ENCODE results near the gene SYNPO2. TPM values are rescaled to one million over a fixed set of nuclear protein-coding genes. Genes with fewer than 3 reads are reported as not detected.

SYNPO2 gene
- total RNA-seq, 2 experiments from 2014 or later = 0.96 to 1.2 TPM

GRCh38 chr4:118894034-118894433 is 5.4 kb downstream of the SYNPO2 start:
- no peak for DNase-seq
- H3K27ac Mint-ChIP-seq = no peak overlapping the region
- H3K4me3 Mint-ChIP-seq = no peak overlapping the region
- H3K27me3 Mint-ChIP-seq = peaks cover 38% of the 10 kb centered on the region
- H3K9me3 Mint-ChIP-seq = no peaks in the 10 kb centered on the region
- H3K36me3 Mint-ChIP-seq = no peaks in the 10 kb centered on the region
- no peak for ATAC-seq (ENCODE audit: low read depth)
- POLR2A ChIA-PET = no interaction called here
- peaks cover 4% of the 10 kb centered on the region for H3K4me1 Mint-ChIP-seq

DNA sequence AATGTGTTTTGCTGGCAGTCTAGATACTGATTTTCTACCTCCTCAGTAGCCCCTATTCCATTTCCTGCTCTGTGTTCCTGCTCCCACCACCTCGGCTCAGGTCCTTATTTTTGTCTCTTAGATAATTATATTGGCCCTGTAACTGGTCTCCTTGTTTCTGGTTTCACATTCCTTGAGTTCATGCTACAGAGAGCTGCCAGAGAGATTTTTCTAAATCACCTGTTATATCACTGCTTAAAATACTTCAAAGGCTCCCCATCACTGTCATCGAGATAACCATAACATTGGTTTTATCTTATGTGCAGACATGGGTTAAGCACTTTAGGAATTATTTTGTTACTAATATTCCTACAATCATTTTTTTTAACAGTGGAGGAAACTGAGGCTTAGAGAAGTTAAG is 9.6 kb downstream of the SYNPO2 start:
- H3K4me3 Mint-ChIP-seq = no peak overlapping the region
- POLR2A ChIA-PET = no interaction called here
- ATAC-seq (ENCODE audit: low read depth) (no peak), DNase-seq (no peak)
- H3K27me3 Mint-ChIP-seq = peaks cover 22% of the 10 kb centered on the region
- H3K27ac Mint-ChIP-seq = no peak overlapping the region
- no peaks in the 10 kb centered on the region for H3K36me3 Mint-ChIP-seq
- H3K9me3 Mint-ChIP-seq = no peaks in the 10 kb centered on the region
- H3K4me1 Mint-ChIP-seq = no peaks in the 10 kb centered on the region

- ATAC-seq (ENCODE audit: low read depth) (no peak), DNase-seq (no peak)
- Mint-ChIP-seq H3K27me3 (peaks cover 22% of the 10 kb centered on the region), H3K4me3 (no peak overlapping the region), H3K36me3 (no peaks in the 10 kb centered on the region), H3K4me1 (no peaks in the 10 kb centered on the region), H3K27ac (no peak overlapping the region), H3K9me3 (no peaks in the 10 kb centered on the region)
- POLR2A ChIA-PET = no interaction called here
These were observed 10.1 kb downstream of the SYNPO2 start for GRCh38 chr4:118898684-118899138.

GRCh38 chr4:118904418-118904817 is 15.8 kb downstream of the SYNPO2 start:
- H3K4me3 Mint-ChIP-seq = no peak overlapping the region
- POLR2A ChIA-PET = no interaction called here

DNA sequence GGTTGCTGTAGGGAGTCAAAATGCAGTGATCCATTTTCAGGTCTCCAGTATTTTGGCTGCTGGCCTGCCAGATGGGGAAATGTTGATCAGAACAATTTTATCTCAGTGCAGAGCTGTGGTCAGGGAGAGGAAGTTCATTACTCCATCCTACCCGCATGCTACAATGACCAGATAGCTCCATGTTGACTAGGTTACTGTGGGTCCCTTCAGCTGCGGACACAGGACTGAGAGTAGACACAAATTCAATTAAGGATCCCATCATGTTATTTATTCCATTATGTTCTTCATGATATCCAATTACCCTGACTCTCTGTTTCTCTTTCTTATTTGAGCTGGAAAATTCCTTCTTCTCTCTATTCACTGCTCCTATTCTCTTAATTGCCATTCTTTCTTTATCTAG is 16.3 kb downstream of the SYNPO2 start:
- no peak overlapping the region for H3K27ac Mint-ChIP-seq
- ATAC-seq (ENCODE audit: low read depth) = no peak
- POLR2A ChIA-PET = no interaction called here
- no peaks in the 10 kb centered on the region for H3K9me3 Mint-ChIP-seq
- no peak overlapping the region for H3K4me3 Mint-ChIP-seq
- peaks cover 17% of the 10 kb centered on the region for H3K27me3 Mint-ChIP-seq
- H3K4me1 Mint-ChIP-seq = no peaks in the 10 kb centered on the region
- DNase-seq = no peak
- no peaks in the 10 kb centered on the region for H3K36me3 Mint-ChIP-seq

More at GRCh38 chr4:118904418-118904817, 15.8 kb downstream of the SYNPO2 start:
- Mint-ChIP-seq H3K27ac (no peak overlapping the region), H3K27me3 (peaks cover 17% of the 10 kb centered on the region), H3K4me1 (no peaks in the 10 kb centered on the region), H3K9me3 (no peaks in the 10 kb centered on the region), H3K36me3 (no peaks in the 10 kb centered on the region)
- ATAC-seq (ENCODE audit: low read depth) (no peak), DNase-seq (no peak)

GRCh38 chr4:118905566-118905965 is 16.9 kb downstream of the SYNPO2 start:
- POLR2A ChIA-PET = no interaction called here
- H3K4me1 Mint-ChIP-seq = no peaks in the 10 kb centered on the region

GRCh38 chr4:118909173-118909956 is 20.7 kb downstream of the SYNPO2 start:
- H3K9me3 Mint-ChIP-seq = no peaks in the 10 kb centered on the region
- H3K27me3 Mint-ChIP-seq = peaks cover 35% of the 10 kb centered on the region
- H3K4me1 Mint-ChIP-seq = no peaks in the 10 kb centered on the region

More at GRCh38 chr4:118905566-118905965, 16.9 kb downstream of the SYNPO2 start:
- peaks cover 18% of the 10 kb centered on the region for H3K27me3 Mint-ChIP-seq
- H3K4me3 Mint-ChIP-seq = no peak overlapping the region
- ATAC-seq (ENCODE audit: low read depth) (no peak), DNase-seq (no peak)
- H3K9me3 Mint-ChIP-seq = no peaks in the 10 kb centered on the region
- no peaks in the 10 kb centered on the region for H3K36me3 Mint-ChIP-seq
- no peak overlapping the region for H3K27ac Mint-ChIP-seq

GRCh38 chr4:118910221-118910620 is 21.6 kb downstream of the SYNPO2 start:
- no peaks in the 10 kb centered on the region for H3K36me3 Mint-ChIP-seq
- POLR2A ChIA-PET = no interaction called here
- ATAC-seq (ENCODE audit: low read depth) (no peak), DNase-seq (no peak)
- H3K9me3 Mint-ChIP-seq = no peaks in the 10 kb centered on the region
- H3K27ac Mint-ChIP-seq = no peak overlapping the region
- peaks cover 33% of the 10 kb centered on the region for H3K27me3 Mint-ChIP-seq
- no peaks in the 10 kb centered on the region for H3K4me1 Mint-ChIP-seq
- H3K4me3 Mint-ChIP-seq = no peak overlapping the region

More at GRCh38 chr4:118909173-118909956, 20.7 kb downstream of the SYNPO2 start:
- POLR2A ChIA-PET = no interaction called here
- Mint-ChIP-seq H3K4me3 (no peak overlapping the region), H3K27ac (no peak overlapping the region), H3K36me3 (no peaks in the 10 kb centered on the region)
- DNase-seq (no peak), ATAC-seq (ENCODE audit: low read depth) (no peak)

DNA sequence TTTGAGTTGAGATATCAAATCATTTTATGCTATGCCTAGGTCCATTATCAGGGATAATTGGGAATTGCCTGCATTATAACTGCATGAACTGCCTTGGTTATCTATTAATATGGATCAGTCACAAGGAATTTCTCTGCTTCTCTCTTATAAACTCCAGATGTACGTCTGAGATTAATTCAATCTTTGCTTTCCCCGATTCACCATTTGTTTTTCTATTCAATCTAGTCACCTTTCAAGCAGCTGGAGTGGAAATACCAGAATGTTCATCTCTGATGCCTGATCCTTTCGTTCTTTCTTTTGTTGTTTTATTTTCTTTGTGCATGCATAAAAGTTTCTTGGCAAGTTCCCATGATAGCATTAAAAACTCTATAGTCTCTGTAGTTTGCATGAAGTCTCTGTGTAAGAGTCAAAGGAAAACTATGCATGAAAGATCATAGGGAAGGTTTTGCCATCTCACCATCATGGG is 22.6 kb downstream of the SYNPO2 start:
- Mint-ChIP-seq H3K27me3 (peaks cover 24% of the 10 kb centered on the region), H3K27ac (no peak overlapping the region), H3K4me1 (no peaks in the 10 kb centered on the region), H3K9me3 (no peaks in the 10 kb centered on the region), H3K36me3 (no peaks in the 10 kb centered on the region), H3K4me3 (no peak overlapping the region)
- ATAC-seq (ENCODE audit: low read depth) (no peak), DNase-seq (no peak)
- POLR2A ChIA-PET = no interaction called here

DNA sequence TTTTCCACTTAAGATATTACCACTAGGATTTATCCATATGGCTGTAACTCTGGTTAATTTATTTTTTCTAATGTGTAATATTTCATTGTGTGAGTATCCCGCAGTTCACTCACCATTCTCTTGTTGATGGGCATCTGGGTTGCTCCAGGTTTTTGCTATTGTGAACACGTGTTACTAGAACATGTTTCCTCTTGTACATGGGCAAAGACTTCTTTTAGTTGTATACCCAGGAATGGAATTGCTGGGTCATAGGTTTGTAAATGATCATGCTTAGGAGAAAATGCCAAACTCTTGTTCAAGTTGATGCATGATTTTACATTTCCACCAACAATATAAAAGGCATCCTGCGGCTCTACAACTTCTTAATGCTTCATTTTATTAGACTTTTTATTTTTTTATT is 26.8 kb downstream of the SYNPO2 start:
- peaks cover 24% of the 10 kb centered on the region for H3K27me3 Mint-ChIP-seq
- no peaks in the 10 kb centered on the region for H3K4me1 Mint-ChIP-seq
- POLR2A ChIA-PET = no interaction called here
- DNase-seq (no peak), ATAC-seq (ENCODE audit: low read depth) (no peak)
- no peak overlapping the region for H3K4me3 Mint-ChIP-seq
- no peaks in the 10 kb centered on the region for H3K36me3 Mint-ChIP-seq
- H3K9me3 Mint-ChIP-seq = no peaks in the 10 kb centered on the region
- H3K27ac Mint-ChIP-seq = no peak overlapping the region

- POLR2A ChIA-PET = no interaction called here
- H3K4me3 Mint-ChIP-seq = no peak overlapping the region
- no peak overlapping the region for H3K27ac Mint-ChIP-seq
- no peaks in the 10 kb centered on the region for H3K36me3 Mint-ChIP-seq
- no peak for ATAC-seq (ENCODE audit: low read depth)
- no peaks in the 10 kb centered on the region for H3K4me1 Mint-ChIP-seq
- H3K9me3 Mint-ChIP-seq = no peaks in the 10 kb centered on the region
- DNase-seq = no peak
- peaks cover 21% of the 10 kb centered on the region for H3K27me3 Mint-ChIP-seq
These were observed 28.1 kb downstream of the SYNPO2 start for GRCh38 chr4:118916691-118917289.

- H3K36me3 Mint-ChIP-seq = no peaks in the 10 kb centered on the region
- ATAC-seq (ENCODE audit: low read depth) (no peak), DNase-seq (no peak)
- no peak overlapping the region for H3K27ac Mint-ChIP-seq
- no peaks in the 10 kb centered on the region for H3K4me1 Mint-ChIP-seq
- POLR2A ChIA-PET = no interaction called here
- H3K9me3 Mint-ChIP-seq = no peaks in the 10 kb centered on the region
- no peak overlapping the region for H3K4me3 Mint-ChIP-seq
- peaks cover 20% of the 10 kb centered on the region for H3K27me3 Mint-ChIP-seq
These were observed 28.9 kb downstream of the SYNPO2 start for GRCh38 chr4:118917582-118917981.

DNA sequence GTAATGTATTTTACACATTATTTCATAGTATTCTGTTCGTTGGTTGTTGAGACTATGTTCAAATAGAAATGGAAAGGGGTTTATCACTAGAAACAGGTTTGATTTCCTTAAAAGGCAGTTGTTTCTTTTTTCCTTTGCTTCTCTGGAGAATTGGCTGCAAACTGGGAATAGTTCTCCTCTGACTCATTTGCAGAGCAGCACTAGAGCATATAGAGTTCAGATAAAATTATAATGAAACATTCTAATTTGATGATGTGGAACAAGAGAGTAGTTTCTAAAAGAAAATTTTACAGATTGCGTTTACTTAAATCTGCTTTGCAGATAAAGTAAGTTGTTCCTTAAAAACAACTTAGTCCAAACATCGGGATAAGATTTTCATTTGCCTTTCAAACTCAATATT is 29.7 kb downstream of the SYNPO2 start:
- ATAC-seq (ENCODE audit: low read depth) (no peak), DNase-seq (no peak)
- POLR2A ChIA-PET = no interaction called here
- Mint-ChIP-seq H3K27ac (no peak overlapping the region), H3K36me3 (no peaks in the 10 kb centered on the region), H3K4me3 (no peak overlapping the region), H3K9me3 (no peaks in the 10 kb centered on the region), H3K4me1 (no peaks in the 10 kb centered on the region), H3K27me3 (peaks cover 13% of the 10 kb centered on the region)

DNA sequence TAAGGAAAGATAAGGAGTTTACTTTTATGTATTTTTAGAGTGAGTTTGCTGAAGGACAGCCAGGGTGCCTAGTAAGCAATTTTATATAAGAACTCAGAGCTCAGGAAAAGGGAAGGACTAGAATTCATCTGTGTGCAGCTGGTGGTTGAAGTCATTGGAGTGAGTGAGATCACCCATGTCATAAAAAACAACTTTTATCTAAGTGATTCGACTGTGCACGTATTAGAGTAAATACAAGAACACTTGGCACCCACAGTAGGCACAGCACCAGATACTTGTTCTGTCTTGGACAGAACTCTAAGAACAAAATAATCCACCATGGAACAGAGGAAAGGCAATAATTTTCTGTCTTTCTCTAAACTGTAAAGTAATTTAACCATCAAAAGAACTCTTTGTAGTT is 31.6 kb downstream of the SYNPO2 start:
- POLR2A ChIA-PET = no interaction called here
- no peaks in the 10 kb centered on the region for H3K4me1 Mint-ChIP-seq
- no peak for ATAC-seq (ENCODE audit: low read depth)

More for the DNA sequence above, 31.6 kb downstream of the SYNPO2 start:
- DNase-seq = no peak
- H3K9me3 Mint-ChIP-seq = no peaks in the 10 kb centered on the region
- H3K27me3 Mint-ChIP-seq = peaks cover 10% of the 10 kb centered on the region
- no peaks in the 10 kb centered on the region for H3K36me3 Mint-ChIP-seq
- H3K4me3 Mint-ChIP-seq = no peak overlapping the region
- H3K27ac Mint-ChIP-seq = no peak overlapping the region

All from activated naive CD8-positive, alpha-beta T cell treated with anti-CD3 and anti-CD28 coated beads, Interleukin-2, amount 10 ng/mL, durations not matched to agents 7 days and 5 days (primary cell).